ENCODE data around the gene ZGPAT. TPM values are rescaled to one million over a fixed set of nuclear protein-coding genes. Genes with fewer than 3 reads are reported as not detected.

ZGPAT gene
- total and polyA plus RNA-seq, 10 of the 15 experiments (the other 5 are each of a cell fraction or from before 2014, with no cell fraction given) = 0.58 to 52.9 (median 18.0) TPM

DNA sequence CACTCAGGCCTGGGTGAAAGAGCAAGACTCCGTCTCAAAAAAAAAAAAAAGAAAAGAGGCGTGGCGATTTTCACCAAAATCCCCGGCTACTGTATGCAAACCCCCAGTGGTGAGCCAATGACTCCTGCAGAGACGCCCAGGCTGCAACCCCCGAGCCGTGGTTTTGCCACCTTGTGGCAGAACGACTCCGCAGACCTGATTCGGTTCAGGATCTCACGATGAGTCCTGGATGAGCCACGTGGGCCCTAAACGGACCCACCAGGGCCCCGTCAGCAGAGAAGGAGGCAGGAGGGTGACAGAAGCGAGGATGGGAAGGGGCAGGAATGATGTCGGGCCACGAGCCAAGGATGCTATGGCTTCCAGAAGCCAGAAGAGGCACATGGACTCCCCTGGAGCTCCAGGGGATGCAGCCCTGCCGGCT is 74.2 kb downstream of the ZGPAT start:
- 3% methylated on average over 14 of the region's 18 CpGs for WGBS (ENCODE audit: insufficient coverage, insufficient replicate concordance, low lambda C conversion rate, missing lambda C conversion rate)
- CTCF ChIA-PET = no interaction called here
- Histone ChIP-seq H3K79me2 (ENCODE audit: control insufficient read depth, insufficient read depth, low read length) (no peaks in the 10 kb centered on the region), H3K9ac (ENCODE audit: control insufficient read depth, insufficient read depth, low read length) (no peak overlapping the region), H3K36me3 (ENCODE audit: control insufficient read depth in 2 of 2, insufficient read depth in 2 of 2, low read length in 1 of 2) (no peaks in the 10 kb centered on the region), H3K4me2 (ENCODE audit: control insufficient read depth, insufficient read depth) (peak overlapping the region; percentile 3; the same call in 1 of the 2 replicates), H4K20me1 (ENCODE audit: control insufficient read depth, insufficient read depth) (no peaks in the 10 kb centered on the region), H2AFZ (ENCODE audit: control insufficient read depth, low read depth, low read length) (no peak overlapping the region), H3K27ac (ENCODE audit: control insufficient read depth, insufficient read depth) (no peak overlapping the region), H3K4me3 (no peak overlapping the region), H3K27me3 (replicated peaks in 1 of 2; ENCODE audit: control insufficient read depth in 2 of 2, insufficient read depth in 2 of 2, low read length in 1 of 2) (no peaks in the 10 kb centered on the region), H3K9me3 (replicated peaks; ENCODE audit: control insufficient read depth, insufficient read depth, low read length) (peaks cover 6% of the 10 kb centered on the region; the same call in 1 of the 3 replicates), H3K4me1 (ENCODE audit: control insufficient read depth, insufficient read depth, low read length) (peaks cover 8% of the 10 kb centered on the region)
- DNase-seq (ENCODE audit: low read depth, low spot score) (peak; percentile 34), ATAC-seq (peak; percentile 95), FAIRE-seq (no peak)
- in situ Hi-C loops (cut with MboI) = no loop called here
- TF ChIP-seq, protein P1, sequence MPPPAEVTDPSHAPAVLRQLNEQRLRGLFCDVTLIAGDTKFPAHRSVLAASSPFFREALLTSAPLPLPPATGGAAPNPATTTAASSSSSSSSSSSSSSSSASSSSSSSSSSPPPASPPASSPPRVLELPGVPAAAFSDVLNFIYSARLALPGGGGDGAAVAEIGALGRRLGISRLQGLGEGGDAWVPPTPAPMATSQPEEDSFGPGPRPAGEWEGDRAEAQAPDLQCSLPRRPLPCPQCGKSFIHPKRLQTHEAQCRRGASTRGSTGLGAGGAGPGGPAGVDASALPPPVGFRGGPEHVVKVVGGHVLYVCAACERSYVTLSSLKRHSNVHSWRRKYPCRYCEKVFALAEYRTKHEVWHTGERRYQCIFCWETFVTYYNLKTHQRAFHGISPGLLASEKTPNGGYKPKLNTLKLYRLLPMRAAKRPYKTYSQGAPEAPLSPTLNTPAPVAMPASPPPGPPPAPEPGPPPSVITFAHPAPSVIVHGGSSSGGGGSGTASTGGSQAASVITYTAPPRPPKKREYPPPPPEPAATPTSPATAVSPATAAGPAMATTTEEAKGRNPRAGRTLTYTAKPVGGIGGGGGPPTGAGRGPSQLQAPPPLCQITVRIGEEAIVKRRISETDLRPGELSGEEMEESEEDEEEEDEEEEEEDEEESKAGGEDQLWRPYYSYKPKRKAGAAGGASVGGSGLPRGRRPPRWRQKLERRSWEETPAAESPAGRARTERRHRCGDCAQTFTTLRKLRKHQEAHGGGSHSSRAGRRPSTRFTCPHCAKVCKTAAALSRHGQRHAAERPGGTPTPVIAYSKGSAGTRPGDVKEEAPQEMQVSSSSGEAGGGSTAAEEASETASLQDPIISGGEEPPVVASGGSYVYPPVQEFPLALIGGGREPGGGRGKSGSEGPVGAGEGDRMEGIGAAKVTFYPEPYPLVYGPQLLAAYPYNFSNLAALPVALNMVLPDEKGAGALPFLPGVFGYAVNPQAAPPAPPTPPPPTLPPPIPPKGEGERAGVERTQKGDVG (CRISPR knock-in tag; IDR thresholded peaks at IDR 0.05) = no peak
- TF ChIP-seq SMC3 (IDR thresholded peaks at IDR 0.05; ENCODE audit: borderline replicate concordance, low read length) (peak; percentile 32), WRNIP1 (IDR thresholded peaks at IDR 0.05; ENCODE audit: borderline replicate concordance, low read depth, low read length) (no peak), RAD21 (IDR thresholded peaks at IDR 0.05; ENCODE audit: insufficient read depth, low read depth, low read length) (peak; percentile 27; the same call in 1 of the 2 replicates), TARDBP (IDR thresholded peaks at IDR 0.05; ENCODE audit: borderline replicate concordance) (no peak)
- TF ChIP-seq, protein P2, sequence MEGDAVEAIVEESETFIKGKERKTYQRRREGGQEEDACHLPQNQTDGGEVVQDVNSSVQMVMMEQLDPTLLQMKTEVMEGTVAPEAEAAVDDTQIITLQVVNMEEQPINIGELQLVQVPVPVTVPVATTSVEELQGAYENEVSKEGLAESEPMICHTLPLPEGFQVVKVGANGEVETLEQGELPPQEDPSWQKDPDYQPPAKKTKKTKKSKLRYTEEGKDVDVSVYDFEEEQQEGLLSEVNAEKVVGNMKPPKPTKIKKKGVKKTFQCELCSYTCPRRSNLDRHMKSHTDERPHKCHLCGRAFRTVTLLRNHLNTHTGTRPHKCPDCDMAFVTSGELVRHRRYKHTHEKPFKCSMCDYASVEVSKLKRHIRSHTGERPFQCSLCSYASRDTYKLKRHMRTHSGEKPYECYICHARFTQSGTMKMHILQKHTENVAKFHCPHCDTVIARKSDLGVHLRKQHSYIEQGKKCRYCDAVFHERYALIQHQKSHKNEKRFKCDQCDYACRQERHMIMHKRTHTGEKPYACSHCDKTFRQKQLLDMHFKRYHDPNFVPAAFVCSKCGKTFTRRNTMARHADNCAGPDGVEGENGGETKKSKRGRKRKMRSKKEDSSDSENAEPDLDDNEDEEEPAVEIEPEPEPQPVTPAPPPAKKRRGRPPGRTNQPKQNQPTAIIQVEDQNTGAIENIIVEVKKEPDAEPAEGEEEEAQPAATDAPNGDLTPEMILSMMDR (IDR thresholded peaks at IDR 0.05 in 2 of 3, conservative IDR thresholded peaks at IDR 0.05 in 1 of 3; ENCODE audit: control insufficient read depth in 2 of 3, extremely low read depth in 1 of 3, insufficient read depth in 1 of 3, low read depth in 3 of 3, low read length in 3 of 3) = peak; percentile 16 to 30 (median 21); a peak in 3 of 6 replicates
- RAD21 ChIA-PET (ENCODE audit: unreplicated experiment) = no interaction called here
- SMC1A ChIA-PET (ENCODE audit: uncharacterized antibody, unreplicated experiment) = no interaction called here
- intact Hi-C loops (cut with micrococcal nuclease; ENCODE audit: unreplicated experiment) = no loop called here
- POLR2A ChIA-PET = interaction anchor here (0.6 kb wide), 2 partner anchors 12 to 34 kb away, joined by 3 read pairs; no protein-coding TSS in a partner anchor
- no TSS peak for BruUV-seq (replicated peaks)

Data from GM12878 (cell line).